RWPE2 (cell line): ENCODE results near the gene MIER2.
"Not testable (repeated sequence)": the region's sequence is repeated elsewhere in the genome, so short reads cannot be mapped to it uniquely, and the experiment has no call there.

Source experiments
- ATAC-seq: fragments of 200-7000 bp; cut with Tn5 transposase; 3 replicates; pipeline ENCODE4 v1.9.1; 2021; ENCODE audit warnings: low read depth
- DNase-seq: peaks from one replicate; pipeline ENCODE4 v3.0.0-alpha.2; 2020; ENCODE audit warnings: low spot score
- H3K27ac ChIP-seq: fragments of 450-650 bp; 2 replicates; pipeline ENCODE4 v1.5.1; 2017; ENCODE audit warnings: mild to moderate bottlenecking; ENCODE audit not compliant: poor library complexity, severe bottlenecking
- H3K27me3 ChIP-seq: fragments of 250-450 bp; sonication (Bioruptor Pico); 2 replicates; pipeline ENCODE4 v1.5.1; 2021; ENCODE audit warnings: mild to moderate bottlenecking, moderate library complexity; ENCODE audit not compliant: insufficient read depth, poor library complexity, severe bottlenecking
- H3K36me3 ChIP-seq: fragments of 250-450 bp; sonication (Bioruptor Pico); 2 replicates; pipeline ENCODE4 v1.5.1; 2020; ENCODE audit warnings: low read depth, mild to moderate bottlenecking, moderate library complexity
- H3K4me1 ChIP-seq: fragments of 250-450 bp; sonication (Bioruptor Pico); 2 replicates; pipeline ENCODE4 v1.5.1; 2021; ENCODE audit warnings: mild to moderate bottlenecking, moderate library complexity; ENCODE audit not compliant: insufficient read depth, poor library complexity, severe bottlenecking
- H3K4me3 ChIP-seq: fragments of 250-450 bp; sonication (Bioruptor Pico); 2 replicates; pipeline ENCODE4 v1.5.1; 2021; ENCODE audit warnings: mild to moderate bottlenecking, moderate library complexity; ENCODE audit not compliant: severe bottlenecking
- H3K9me3 ChIP-seq: fragments of 250-450 bp; sonication (Bioruptor Pico); 2 replicates; pipeline ENCODE4 v1.5.1; 2021; ENCODE audit warnings: mild to moderate bottlenecking, moderate library complexity; ENCODE audit not compliant: severe bottlenecking
- TF ChIP-seq, protein P1 (sequence below): fragments of 450-650 bp; IDR thresholded peaks from one replicate; pipeline ENCODE4 v1.5.1; 2017; ENCODE audit warnings: mild to moderate bottlenecking, moderate library complexity; ENCODE audit not compliant: poor library complexity, severe bottlenecking

Gene MIER2

GRCh38 chr19:364496-365287, 20.1 kb upstream of the MIER2 start:
- Histone ChIP-seq H3K36me3 (no peaks in the 10 kb centered on the region), H3K27me3 (no peaks in the 10 kb centered on the region), H3K4me3 (no peak overlapping the region), H3K9me3 (no peaks in the 10 kb centered on the region), H3K4me1 (no peaks in the 10 kb centered on the region), H3K27ac (no peak overlapping the region)
- peak; percentile 20 for DNase-seq
- no peak for ATAC-seq
- TF ChIP-seq, protein P1, sequence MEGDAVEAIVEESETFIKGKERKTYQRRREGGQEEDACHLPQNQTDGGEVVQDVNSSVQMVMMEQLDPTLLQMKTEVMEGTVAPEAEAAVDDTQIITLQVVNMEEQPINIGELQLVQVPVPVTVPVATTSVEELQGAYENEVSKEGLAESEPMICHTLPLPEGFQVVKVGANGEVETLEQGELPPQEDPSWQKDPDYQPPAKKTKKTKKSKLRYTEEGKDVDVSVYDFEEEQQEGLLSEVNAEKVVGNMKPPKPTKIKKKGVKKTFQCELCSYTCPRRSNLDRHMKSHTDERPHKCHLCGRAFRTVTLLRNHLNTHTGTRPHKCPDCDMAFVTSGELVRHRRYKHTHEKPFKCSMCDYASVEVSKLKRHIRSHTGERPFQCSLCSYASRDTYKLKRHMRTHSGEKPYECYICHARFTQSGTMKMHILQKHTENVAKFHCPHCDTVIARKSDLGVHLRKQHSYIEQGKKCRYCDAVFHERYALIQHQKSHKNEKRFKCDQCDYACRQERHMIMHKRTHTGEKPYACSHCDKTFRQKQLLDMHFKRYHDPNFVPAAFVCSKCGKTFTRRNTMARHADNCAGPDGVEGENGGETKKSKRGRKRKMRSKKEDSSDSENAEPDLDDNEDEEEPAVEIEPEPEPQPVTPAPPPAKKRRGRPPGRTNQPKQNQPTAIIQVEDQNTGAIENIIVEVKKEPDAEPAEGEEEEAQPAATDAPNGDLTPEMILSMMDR: no peak

DNA sequence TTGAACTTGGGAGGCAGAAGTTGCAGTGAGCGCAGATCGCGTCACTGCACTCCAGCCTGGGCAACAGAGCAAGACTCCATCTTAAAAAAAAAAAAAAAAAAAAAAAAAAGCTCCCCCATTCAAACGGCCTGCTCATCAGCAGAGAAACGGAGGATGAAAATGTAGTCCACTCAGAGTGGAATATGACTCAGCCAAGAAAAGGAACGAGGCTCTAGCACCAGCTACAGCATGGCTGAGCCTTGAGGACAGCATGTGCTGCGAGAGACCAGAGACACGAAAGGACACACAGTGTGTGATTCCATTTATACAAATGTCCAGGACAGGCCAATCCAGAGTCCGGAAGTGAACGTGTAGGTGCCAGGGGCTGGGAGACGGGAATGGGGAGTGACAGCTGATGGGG, 18.1 kb upstream of the MIER2 start:
- Histone ChIP-seq H3K27me3 (no peaks in the 10 kb centered on the region), H3K9me3 (no peaks in the 10 kb centered on the region), H3K4me3 (no peak overlapping the region), H3K27ac (no peak overlapping the region), H3K4me1 (no peaks in the 10 kb centered on the region), H3K36me3 (no peaks in the 10 kb centered on the region)
- TF ChIP-seq, protein P1: no peak
- no peak for ATAC-seq
- DNase-seq: no peak

- H3K4me3 ChIP-seq: no peak overlapping the region
- H3K4me1 ChIP-seq: no peaks in the 10 kb centered on the region
- H3K27me3 ChIP-seq: no peaks in the 10 kb centered on the region
- no peaks in the 10 kb centered on the region for H3K36me3 ChIP-seq
- ATAC-seq: no peak
- TF ChIP-seq, protein P1: no peak
- H3K27ac ChIP-seq: no peak overlapping the region
- no peak for DNase-seq
- H3K9me3 ChIP-seq: no peaks in the 10 kb centered on the region
These were observed 17.6 kb upstream of the MIER2 start for GRCh38 chr19:362154-362553.

DNA sequence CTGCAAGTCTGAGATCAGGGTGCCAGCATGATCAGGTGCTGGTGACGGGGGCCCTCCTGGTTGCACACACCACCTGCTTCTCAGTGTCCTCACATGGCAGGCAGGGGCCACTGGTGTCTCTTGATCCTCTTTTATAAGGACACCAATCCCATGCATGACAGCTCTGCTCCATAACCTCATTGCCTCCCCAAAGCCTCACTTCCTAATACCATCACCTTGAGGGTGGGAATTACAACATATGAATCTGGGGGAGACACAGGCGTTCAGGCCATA, 15.0 kb upstream of the MIER2 start:
- no peaks in the 10 kb centered on the region for H3K27me3 ChIP-seq

DNA sequence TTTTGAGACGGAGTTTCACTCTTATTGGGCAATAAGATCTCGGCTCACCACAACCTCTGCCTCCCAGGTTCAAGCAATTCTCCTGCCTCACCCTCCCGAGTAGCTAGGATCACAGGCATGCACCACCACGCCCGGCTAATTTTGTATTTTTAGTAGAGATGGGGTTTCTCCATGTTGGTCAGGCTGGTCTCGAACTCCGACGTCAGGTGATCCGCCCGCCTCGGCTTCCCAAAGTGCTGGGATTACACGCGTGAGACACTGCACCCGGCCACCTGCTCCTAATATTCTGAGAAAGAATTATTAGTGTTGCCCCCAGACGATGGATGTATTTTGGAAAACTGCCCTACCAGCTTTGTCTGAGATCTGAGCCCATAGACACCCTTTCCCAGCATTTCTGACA, 10.9 kb upstream of the MIER2 start:
- H3K27me3 ChIP-seq: not testable (repeated sequence)

More for the DNA sequence above, 15.0 kb upstream of the MIER2 start:
- H3K9me3 ChIP-seq: no peaks in the 10 kb centered on the region
- DNase-seq (peak; percentile 4), ATAC-seq (no peak)
- no peak overlapping the region for H3K4me3 ChIP-seq
- no peaks in the 10 kb centered on the region for H3K4me1 ChIP-seq
- H3K36me3 ChIP-seq: no peaks in the 10 kb centered on the region
- TF ChIP-seq, protein P1: no peak
- no peak overlapping the region for H3K27ac ChIP-seq

More for the DNA sequence above, 10.9 kb upstream of the MIER2 start:
- not testable (repeated sequence) for H3K4me1 ChIP-seq, H3K9me3 ChIP-seq, H3K36me3 ChIP-seq, H3K27ac ChIP-seq, H3K4me3 ChIP-seq, ATAC-seq
- DNase-seq: peak; percentile 11
